AG09319 (cell line): Measurements from ENCODE around the gene USP46.

Experiments
- DNase-seq: peaks from one replicate; pipeline ENCODE4 v3.0.0-alpha.2; 2010; ENCODE audit warnings: low read depth; ENCODE audit errors: extremely low read depth
- TF ChIP-seq, protein P1 (sequence below): IDR thresholded peaks from 2 replicates; pipeline ENCODE4 v1.5.1; 2011; ENCODE audit warnings: low read depth, mild to moderate bottlenecking, inconsistent platforms, low read length, moderate library complexity

The USP46 gene

DNA sequence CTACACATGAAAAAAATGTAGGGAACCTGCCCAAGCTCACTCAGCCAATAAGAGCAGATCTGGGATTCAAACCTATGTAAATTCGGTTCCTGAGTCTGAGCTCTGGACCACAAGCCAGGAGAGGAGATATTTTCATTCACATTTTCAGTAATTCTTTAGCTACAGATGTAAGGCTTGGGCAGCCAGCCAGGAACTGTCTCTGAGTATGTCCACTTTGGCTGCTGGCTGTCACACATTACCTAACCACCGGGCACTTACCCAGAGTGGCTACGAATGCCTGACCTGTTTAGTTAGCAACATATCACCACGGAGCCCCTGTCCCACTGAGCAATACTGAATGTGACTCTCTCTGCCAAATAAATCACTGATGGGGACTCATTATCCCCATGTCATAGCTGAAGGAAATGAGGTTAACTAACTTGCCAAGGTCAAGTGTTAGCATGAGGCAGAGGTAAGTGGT, 15.3 kb downstream of the USP46 start:
- TF ChIP-seq, protein P1, sequence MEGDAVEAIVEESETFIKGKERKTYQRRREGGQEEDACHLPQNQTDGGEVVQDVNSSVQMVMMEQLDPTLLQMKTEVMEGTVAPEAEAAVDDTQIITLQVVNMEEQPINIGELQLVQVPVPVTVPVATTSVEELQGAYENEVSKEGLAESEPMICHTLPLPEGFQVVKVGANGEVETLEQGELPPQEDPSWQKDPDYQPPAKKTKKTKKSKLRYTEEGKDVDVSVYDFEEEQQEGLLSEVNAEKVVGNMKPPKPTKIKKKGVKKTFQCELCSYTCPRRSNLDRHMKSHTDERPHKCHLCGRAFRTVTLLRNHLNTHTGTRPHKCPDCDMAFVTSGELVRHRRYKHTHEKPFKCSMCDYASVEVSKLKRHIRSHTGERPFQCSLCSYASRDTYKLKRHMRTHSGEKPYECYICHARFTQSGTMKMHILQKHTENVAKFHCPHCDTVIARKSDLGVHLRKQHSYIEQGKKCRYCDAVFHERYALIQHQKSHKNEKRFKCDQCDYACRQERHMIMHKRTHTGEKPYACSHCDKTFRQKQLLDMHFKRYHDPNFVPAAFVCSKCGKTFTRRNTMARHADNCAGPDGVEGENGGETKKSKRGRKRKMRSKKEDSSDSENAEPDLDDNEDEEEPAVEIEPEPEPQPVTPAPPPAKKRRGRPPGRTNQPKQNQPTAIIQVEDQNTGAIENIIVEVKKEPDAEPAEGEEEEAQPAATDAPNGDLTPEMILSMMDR = no peak
- DNase-seq = no peak

GRCh38 chr4:52643190-52643589, 15.9 kb downstream of the USP46 start:
- no peak for DNase-seq
- TF ChIP-seq, protein P1 = no peak

DNA sequence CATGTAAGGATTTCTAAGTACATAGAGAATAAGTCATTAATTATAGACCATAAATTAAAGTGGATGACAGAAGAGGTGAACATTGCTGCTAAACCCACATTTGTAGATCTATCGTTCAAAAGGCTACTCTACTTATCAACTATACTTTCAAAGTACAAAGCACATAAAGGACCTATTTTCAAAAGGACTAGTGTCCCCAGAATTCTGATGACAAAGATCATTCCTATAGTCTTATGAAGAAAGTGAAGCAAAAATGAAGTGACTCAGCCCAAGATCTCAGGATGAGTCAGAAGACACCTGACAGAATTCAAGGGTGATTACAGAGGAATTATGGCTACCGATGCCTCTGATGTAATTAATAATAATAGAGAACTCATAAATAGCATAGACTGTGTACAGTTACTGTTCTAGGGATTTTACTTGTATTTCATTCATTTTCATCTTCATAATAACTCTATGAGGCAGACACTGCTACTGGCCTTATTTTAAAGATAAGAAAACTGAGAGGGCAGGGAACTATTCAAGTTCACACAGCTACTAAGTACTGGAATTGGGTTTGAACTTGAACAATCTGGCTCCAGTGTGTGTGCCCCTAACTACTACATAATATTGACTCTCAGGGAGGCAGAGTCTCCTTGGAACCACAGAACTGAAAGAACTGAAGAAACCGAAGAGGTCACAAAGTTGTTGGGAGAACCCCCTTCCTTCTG, 17.1 kb downstream of the USP46 start:
- TF ChIP-seq, protein P1 = no peak
- DNase-seq = no peak

GRCh38 chr4:52640808-52641565, 18.1 kb downstream of the USP46 start:
- DNase-seq = no peak
- TF ChIP-seq, protein P1 = no peak

DNA sequence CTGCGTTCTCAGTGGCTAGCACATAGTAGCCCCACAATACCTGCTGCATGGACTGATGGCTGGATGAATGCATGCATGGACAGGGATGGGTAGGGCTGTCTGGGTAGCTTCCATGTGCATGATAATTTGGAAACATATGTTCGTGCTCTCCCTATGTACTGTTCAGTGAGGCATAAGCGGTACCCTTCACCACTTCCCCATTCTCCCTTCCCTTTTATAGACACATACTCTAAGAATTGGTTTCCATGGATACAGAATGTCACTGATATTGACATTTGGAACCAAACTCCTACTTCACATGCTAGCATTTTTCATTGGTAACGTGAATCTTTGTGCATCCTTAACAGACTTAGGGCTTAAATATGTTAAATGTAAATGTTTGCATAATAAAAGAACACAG, 20.4 kb downstream of the USP46 start:
- DNase-seq = no peak
- TF ChIP-seq, protein P1 = no peak

DNA sequence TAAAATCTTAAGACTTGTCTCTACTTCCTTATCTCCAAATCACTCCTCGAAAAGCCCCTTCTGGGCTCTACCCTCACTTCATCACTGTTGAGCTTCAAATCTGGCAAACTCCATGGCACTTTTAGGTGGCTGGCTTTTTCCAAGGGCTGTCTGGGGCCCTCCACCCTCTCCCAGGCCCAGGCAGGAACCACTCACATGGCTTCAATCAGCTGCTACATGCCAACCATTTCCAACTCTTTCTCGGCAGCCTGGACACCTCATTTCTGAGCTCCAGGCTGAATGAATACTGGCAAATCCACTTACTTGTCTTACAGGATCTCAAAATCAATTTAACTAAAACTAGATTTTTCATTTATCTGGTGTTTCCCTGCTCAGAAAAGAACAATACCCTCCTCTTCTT, 22.0 kb downstream of the USP46 start:
- TF ChIP-seq, protein P1 = no peak

DNA sequence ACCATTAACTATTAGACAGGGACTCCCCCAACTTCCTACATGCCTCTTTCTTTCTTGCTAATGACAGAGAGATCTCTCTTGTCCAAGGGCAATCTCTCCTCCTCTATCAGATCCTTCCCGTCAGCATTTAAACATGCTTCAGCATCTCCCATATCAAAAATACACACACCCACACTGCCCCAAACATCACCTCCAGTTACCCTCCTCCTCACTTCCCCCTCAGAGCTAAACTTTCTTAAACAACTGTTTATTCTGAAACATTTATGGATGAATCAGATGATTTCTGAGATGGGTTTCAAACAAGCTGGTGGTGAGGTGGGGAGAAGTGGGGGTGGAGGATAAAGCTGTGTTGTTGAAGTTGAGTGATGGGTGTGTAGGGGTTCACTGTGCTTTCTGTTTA, 23.5 kb downstream of the USP46 start:
- TF ChIP-seq, protein P1 = no peak
- no peak for DNase-seq

More for the DNA sequence above, 22.0 kb downstream of the USP46 start:
- no peak for DNase-seq
